Measurements from ENCODE around the gene GLDN. TPM values are rescaled to one million over a fixed set of nuclear protein-coding genes. Genes with fewer than 3 reads are reported as not detected.

Gene GLDN
- total and polyA plus RNA-seq, 2 experiments from 2014 or later: 0.32 to 1.2 TPM

DNA sequence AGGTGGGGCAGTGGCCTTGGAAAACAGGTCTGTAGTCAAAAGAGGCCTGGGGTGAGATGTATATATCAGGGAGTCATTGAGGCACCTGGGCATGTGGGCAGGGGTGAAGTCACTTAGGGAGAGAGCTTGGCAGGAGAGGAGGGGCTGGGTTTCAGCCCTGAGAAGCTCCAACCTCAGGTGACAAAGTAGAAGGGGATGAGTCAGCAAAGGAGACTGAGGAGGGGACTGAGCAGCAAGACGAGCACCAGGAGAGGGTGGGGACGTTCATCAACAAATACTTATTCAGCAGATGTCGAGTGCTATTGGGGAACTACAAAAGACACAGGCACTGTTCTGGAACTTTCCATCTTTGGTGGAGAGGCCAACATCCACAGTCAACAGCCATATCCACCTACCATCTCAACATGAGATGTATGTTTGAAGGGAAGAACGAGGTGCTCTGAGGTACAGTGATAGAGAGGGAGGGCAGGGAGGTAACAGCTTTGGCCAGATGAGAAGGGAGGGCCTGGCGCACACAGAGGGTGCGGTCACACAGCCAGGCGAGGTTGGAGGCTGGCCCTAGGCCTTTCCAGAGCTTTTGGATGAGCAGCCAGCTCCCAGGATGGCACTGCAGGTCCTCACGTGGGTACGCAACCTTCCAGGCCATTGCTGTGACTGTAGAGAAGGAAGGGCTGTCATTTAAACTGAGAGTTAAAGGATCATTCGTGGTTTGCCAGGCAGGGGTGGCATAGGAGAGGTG lies 45.7 kb downstream of the GLDN start:
- Histone ChIP-seq H3K36me3 (ENCODE audit: insufficient read depth) (no peaks in the 10 kb centered on the region), H2AFZ (no peak overlapping the region), H3K79me2 (replicated peaks; ENCODE audit: insufficient read depth) (no peaks in the 10 kb centered on the region), H3K27me3 (ENCODE audit: insufficient read depth) (no peaks in the 10 kb centered on the region), H3F3A (replicated peaks; ENCODE audit: low read depth) (no peaks in the 10 kb centered on the region), H4K20me1 (replicated peaks; ENCODE audit: insufficient read depth) (no peaks in the 10 kb centered on the region), H3K27ac (ENCODE audit: low read depth) (no peak overlapping the region), H3K9me2 (ENCODE audit: insufficient read depth) (peaks cover 6% of the 10 kb centered on the region), H3K4me3 (no peak overlapping the region), H3K4me2 (no peak overlapping the region), H3K4me1 (ENCODE audit: insufficient read depth) (peaks cover 13% of the 10 kb centered on the region; the same call in 1 of the 2 replicates)
- Mint-ChIP-seq H3K4me1 (peaks cover 22% of the 10 kb centered on the region), H3K27ac (no peak overlapping the region), H3K27me3 (ENCODE audit: insufficient read depth, low read depth, poor library complexity) (no peaks in the 10 kb centered on the region), H3K36me3 (ENCODE audit: low read depth) (peaks cover 8% of the 10 kb centered on the region; the same call in 2 of the 3 replicates), H3K4me3 (no peak overlapping the region), H3K9me3 (peaks cover 11% of the 10 kb centered on the region; the same call in 2 of the 3 replicates)
- ATAC-seq: no peak
- TF ChIP-seq CREB1 (CRISPR knock-in tag; IDR thresholded peaks at IDR 0.05; ENCODE audit: low read depth) (no peak), EZH2phosphoT487 (IDR thresholded peaks at IDR 0.05; ENCODE audit: unreplicated experiment) (no peak), EZH2 (IDR thresholded peaks at IDR 0.05; ENCODE audit: low read depth, unreplicated experiment) (no peak)
- TF ChIP-seq, protein P1, sequence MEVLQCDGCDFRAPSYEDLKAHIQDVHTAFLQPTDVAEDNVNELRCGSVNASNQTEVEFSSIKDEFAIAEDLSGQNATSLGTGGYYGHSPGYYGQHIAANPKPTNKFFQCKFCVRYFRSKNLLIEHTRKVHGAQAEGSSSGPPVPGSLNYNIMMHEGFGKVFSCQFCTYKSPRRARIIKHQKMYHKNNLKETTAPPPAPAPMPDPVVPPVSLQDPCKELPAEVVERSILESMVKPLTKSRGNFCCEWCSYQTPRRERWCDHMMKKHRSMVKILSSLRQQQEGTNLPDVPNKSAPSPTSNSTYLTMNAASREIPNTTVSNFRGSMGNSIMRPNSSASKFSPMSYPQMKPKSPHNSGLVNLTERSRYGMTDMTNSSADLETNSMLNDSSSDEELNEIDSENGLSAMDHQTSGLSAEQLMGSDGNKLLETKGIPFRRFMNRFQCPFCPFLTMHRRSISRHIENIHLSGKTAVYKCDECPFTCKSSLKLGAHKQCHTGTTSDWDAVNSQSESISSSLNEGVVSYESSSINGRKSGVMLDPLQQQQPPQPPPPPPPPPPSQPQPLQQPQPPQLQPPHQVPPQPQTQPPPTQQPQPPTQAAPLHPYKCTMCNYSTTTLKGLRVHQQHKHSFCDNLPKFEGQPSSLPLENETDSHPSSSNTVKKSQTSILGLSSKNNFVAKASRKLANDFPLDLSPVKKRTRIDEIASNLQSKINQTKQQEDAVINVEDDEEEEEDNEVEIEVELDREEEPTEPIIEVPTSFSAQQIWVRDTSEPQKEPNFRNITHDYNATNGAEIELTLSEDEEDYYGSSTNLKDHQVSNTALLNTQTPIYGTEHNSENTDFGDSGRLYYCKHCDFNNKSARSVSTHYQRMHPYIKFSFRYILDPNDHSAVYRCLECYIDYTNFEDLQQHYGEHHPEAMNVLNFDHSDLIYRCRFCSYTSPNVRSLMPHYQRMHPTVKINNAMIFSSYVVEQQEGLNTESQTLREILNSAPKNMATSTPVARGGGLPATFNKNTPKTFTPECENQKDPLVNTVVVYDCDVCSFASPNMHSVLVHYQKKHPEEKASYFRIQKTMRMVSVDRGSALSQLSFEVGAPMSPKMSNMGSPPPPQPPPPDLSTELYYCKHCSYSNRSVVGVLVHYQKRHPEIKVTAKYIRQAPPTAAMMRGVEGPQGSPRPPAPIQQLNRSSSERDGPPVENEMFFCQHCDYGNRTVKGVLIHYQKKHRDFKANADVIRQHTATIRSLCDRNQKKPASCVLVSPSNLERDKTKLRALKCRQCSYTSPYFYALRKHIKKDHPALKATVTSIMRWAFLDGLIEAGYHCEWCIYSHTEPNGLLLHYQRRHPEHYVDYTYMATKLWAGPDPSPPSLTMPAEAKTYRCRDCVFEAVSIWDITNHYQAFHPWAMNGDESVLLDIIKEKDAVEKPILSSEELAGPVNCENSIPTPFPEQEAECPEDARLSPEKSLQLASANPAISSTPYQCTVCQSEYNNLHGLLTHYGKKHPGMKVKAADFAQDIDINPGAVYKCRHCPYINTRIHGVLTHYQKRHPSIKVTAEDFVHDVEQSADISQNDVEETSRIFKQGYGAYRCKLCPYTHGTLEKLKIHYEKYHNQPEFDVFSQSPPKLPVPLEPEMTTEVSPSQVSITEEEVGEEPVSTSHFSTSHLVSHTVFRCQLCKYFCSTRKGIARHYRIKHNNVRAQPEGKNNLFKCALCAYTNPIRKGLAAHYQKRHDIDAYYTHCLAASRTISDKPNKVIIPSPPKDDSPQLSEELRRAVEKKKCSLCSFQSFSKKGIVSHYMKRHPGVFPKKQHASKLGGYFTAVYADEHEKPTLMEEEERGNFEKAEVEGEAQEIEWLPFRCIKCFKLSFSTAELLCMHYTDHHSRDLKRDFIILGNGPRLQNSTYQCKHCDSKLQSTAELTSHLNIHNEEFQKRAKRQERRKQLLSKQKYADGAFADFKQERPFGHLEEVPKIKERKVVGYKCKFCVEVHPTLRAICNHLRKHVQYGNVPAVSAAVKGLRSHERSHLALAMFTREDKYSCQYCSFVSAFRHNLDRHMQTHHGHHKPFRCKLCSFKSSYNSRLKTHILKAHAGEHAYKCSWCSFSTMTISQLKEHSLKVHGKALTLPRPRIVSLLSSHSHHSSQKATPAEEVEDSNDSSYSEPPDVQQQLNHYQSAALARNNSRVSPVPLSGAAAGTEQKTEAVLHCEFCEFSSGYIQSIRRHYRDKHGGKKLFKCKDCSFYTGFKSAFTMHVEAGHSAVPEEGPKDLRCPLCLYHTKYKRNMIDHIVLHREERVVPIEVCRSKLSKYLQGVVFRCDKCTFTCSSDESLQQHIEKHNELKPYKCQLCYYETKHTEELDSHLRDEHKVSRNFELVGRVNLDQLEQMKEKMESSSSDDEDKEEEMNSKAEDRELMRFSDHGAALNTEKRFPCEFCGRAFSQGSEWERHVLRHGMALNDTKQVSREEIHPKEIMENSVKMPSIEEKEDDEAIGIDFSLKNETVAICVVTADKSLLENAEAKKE (CRISPR knock-in tag; IDR thresholded peaks at IDR 0.05): no peak
- no peak for DNase-seq (ENCODE audit: low spot score)

GRCh38 chr15:51387699-51388041 lies 46.2 kb downstream of the GLDN start:
- Histone ChIP-seq H2AFZ (no peak overlapping the region), H3K4me2 (no peak overlapping the region), H4K20me1 (replicated peaks; ENCODE audit: insufficient read depth) (no peaks in the 10 kb centered on the region), H3K27me3 (ENCODE audit: insufficient read depth) (no peaks in the 10 kb centered on the region), H3K36me3 (ENCODE audit: insufficient read depth) (no peaks in the 10 kb centered on the region), H3K9me2 (ENCODE audit: insufficient read depth) (peaks cover 5% of the 10 kb centered on the region), H3K79me2 (replicated peaks; ENCODE audit: insufficient read depth) (no peaks in the 10 kb centered on the region), H3F3A (replicated peaks; ENCODE audit: low read depth) (no peaks in the 10 kb centered on the region), H3K4me1 (ENCODE audit: insufficient read depth) (peaks cover 13% of the 10 kb centered on the region; the same call in 1 of the 2 replicates), H3K4me3 (no peak overlapping the region), H3K27ac (ENCODE audit: low read depth) (no peak overlapping the region)
- H3K4me1 Mint-ChIP-seq: peaks cover 22% of the 10 kb centered on the region
- peaks cover 13% of the 10 kb centered on the region; the same call in 2 of the 3 replicates for H3K9me3 Mint-ChIP-seq
- H3K27me3 Mint-ChIP-seq (ENCODE audit: insufficient read depth, low read depth, poor library complexity): no peaks in the 10 kb centered on the region
- no peak for ATAC-seq
- no peak overlapping the region for H3K4me3 Mint-ChIP-seq
- H3K27ac Mint-ChIP-seq: no peak overlapping the region
- DNase-seq (ENCODE audit: low spot score): no peak
- peaks cover 9% of the 10 kb centered on the region; the same call in 2 of the 3 replicates for H3K36me3 Mint-ChIP-seq (ENCODE audit: low read depth)
- TF ChIP-seq, protein P1 (CRISPR knock-in tag; IDR thresholded peaks at IDR 0.05): no peak
- TF ChIP-seq NANOG (IDR thresholded peaks at IDR 0.05; ENCODE audit: borderline replicate concordance) (no peak), EZH2 (IDR thresholded peaks at IDR 0.05; ENCODE audit: low read depth, unreplicated experiment) (no peak)

All from GM23338 (cell line).